MM.1S (cell line): ENCODE data around the gene C8G.

Source experiments
- DNase-seq: peaks from one replicate; pipeline ENCODE4 v3.0.0-alpha.2; 2015
- H2AFZ ChIP-seq: fragments of 300-600 bp; sonication (generic); 2 replicates; pipeline ENCODE4 v1.6.0; 2016; ENCODE audit warnings: antibody characterized with exemption, low read length
- H3F3A ChIP-seq: fragments of 300-600 bp; sonication (generic); 2 replicates; pipeline ENCODE4 v1.6.1; 2016; ENCODE audit warnings: mild to moderate bottlenecking, antibody characterized with exemption, low read length, moderate library complexity, mixed read lengths; ENCODE audit not compliant: insufficient read depth
- H3K27ac ChIP-seq: fragments of 300-600 bp; sonication (generic); 2 replicates; pipeline ENCODE4 v1.5.1; 2016; ENCODE audit warnings: mild to moderate bottlenecking, low read length
- H3K27me3 ChIP-seq: fragments of 300-600 bp; sonication (generic); replicated peaks from 2 replicates; pipeline ENCODE4 v1.6.0; 2016; ENCODE audit warnings: low read length; ENCODE audit not compliant: insufficient read depth
- H3K36me3 ChIP-seq: fragments of 300-600 bp; sonication (generic); replicated peaks from 2 replicates; pipeline ENCODE4 v1.6.1; 2016; ENCODE audit warnings: mild to moderate bottlenecking, low read length, mixed read lengths; ENCODE audit not compliant: insufficient read depth
- H3K4me1 ChIP-seq: fragments of 300-600 bp; sonication (generic); 2 replicates; pipeline ENCODE4 v1.6.1; 2016; ENCODE audit warnings: low read length, mixed read lengths
- H3K4me2 ChIP-seq: fragments of 300-600 bp; sonication (generic); 2 replicates; pipeline ENCODE4 v1.6.0; 2016; ENCODE audit warnings: low read depth, low read length
- H3K4me3 ChIP-seq: fragments of 300-600 bp; sonication (generic); 2 replicates; pipeline ENCODE4 v1.5.1; 2016; ENCODE audit warnings: low read length, mixed read lengths
- H3K79me2 ChIP-seq: fragments of 300-600 bp; sonication (generic); 2 replicates; pipeline ENCODE4 v1.6.1; 2016; ENCODE audit warnings: mixed run types, low read length, mixed read lengths
- H3K9ac ChIP-seq: fragments of 300-600 bp; sonication (generic); 2 replicates; pipeline ENCODE4 v1.6.1; 2016; ENCODE audit warnings: low read length, mixed read lengths
- H3K9me2 ChIP-seq: fragments of 300-600 bp; sonication (generic); replicated peaks from 2 replicates; pipeline ENCODE4 v1.6.1; 2016; ENCODE audit warnings: mild to moderate bottlenecking, low read length, mixed read lengths; ENCODE audit not compliant: insufficient read depth
- H3K9me3 ChIP-seq: fragments of 300-600 bp; sonication (generic); replicated peaks from 2 replicates; pipeline ENCODE4 v1.6.1; 2016; ENCODE audit warnings: mild to moderate bottlenecking, low read length, mixed read lengths; ENCODE audit not compliant: insufficient read depth
- H4K20me1 ChIP-seq: fragments of 300-600 bp; sonication (generic); 2 replicates; pipeline ENCODE4 v1.6.1; 2016; ENCODE audit warnings: mild to moderate bottlenecking, low read length, moderate library complexity, mixed read lengths; ENCODE audit not compliant: insufficient read depth
- CTCF ChIP-seq: fragments of 300-600 bp; sonication (generic); IDR thresholded peaks from 2 replicates; pipeline ENCODE4 v1.5.1; 2016; ENCODE audit warnings: antibody characterized with exemption, low read length, mixed read lengths
- EZH2 ChIP-seq: fragments of 300-600 bp; sonication (generic); optimal IDR thresholded peaks from 2 replicates; pipeline ENCODE3; 2017; ENCODE audit warnings: low read depth, mild to moderate bottlenecking, antibody characterized with exemption, low read length, mixed read lengths
- EZH2phosphoT487 ChIP-seq: fragments of 300-600 bp; sonication (generic); IDR thresholded peaks from 2 replicates; pipeline ENCODE4 v1.6.1; 2018; ENCODE audit warnings: antibody characterized with exemption, low read length

C8G gene

DNA sequence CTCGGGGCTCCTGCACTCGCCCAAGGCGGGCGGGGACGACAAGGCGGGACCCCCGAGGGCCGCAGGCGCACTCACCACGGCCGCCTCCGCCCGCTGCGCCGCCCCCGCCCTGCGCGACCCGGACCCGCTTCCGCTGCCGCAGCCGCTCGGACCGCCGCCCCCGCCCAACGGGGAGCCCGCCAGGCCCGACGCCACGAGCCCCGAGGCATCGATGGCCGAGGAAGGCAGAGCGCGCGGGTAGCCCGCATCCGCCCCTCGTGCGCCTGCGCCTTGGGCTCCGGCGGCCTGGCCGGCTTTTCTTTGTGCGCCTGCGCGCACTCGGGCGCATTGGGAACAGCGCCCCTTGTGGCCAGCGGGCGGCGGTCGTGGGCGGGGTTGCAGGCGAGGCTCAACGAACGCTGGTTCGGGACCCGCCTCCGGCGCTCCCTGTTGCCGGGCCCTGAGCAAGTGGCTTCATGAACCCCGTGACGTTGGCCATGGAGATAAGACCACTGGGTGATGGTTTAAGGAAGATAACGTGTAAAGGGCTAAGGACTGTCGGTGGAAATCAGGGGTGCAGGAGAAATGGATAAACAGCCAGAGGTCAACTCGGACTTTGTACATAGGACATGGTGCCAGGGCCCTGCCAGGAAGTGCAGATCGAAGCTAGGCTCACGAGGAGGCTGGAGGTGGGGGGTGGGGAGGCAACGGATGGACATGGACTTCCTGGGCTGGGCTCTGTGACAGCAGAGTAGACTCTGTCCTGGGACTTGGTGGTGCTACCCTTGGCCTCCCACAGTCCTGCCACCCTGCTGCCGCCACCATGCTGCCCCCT is at the start of gene C8G, which contains the start of gene FBXW5:
Gene C8G (plus strand): TSS at position 725 of the 814 bp plus-strand sequence. CDS start 78 bp downstream, at position 803.
Gene FBXW5 (minus strand): TSS at position 220 of the 814 bp plus-strand sequence. CDS start 655 bp downstream, outside the sequence.
- H3K4me2 ChIP-seq, result peak within 1 kb of the TSS; percentile 91
- H3K79me2 ChIP-seq, result peaks cover 29% of the 10 kb centered on the region
- H4K20me1 ChIP-seq, result no peaks in the 10 kb centered on the region
- H3K9me3 ChIP-seq, result no peaks in the 10 kb centered on the region
- H3K27me3 ChIP-seq, result no peaks in the 10 kb centered on the region
- peaks cover 3% of the 10 kb centered on the region; the same call in 1 of the 2 replicates for H3K4me1 ChIP-seq
- peak within 1 kb of the TSS; percentile 42; the same call in 1 of the 2 replicates for H2AFZ ChIP-seq
- DNase-seq, result peak; percentile 97
- H3K4me3 ChIP-seq, result peak within 1 kb of the TSS; percentile 93
- H3K9me2 ChIP-seq, result no peaks in the 10 kb centered on the region
- H3K27ac ChIP-seq, result peak within 1 kb of the TSS; percentile 44; the same call in 1 of the 2 replicates
- H3F3A ChIP-seq, result no peaks in the 10 kb centered on the region
- peaks cover 17% of the 10 kb centered on the region for H3K36me3 ChIP-seq
- peak within 1 kb of the TSS; percentile 84 for H3K9ac ChIP-seq
- TF ChIP-seq CTCF (peak; percentile 90), EZH2phosphoT487 (no peak)

DNA sequence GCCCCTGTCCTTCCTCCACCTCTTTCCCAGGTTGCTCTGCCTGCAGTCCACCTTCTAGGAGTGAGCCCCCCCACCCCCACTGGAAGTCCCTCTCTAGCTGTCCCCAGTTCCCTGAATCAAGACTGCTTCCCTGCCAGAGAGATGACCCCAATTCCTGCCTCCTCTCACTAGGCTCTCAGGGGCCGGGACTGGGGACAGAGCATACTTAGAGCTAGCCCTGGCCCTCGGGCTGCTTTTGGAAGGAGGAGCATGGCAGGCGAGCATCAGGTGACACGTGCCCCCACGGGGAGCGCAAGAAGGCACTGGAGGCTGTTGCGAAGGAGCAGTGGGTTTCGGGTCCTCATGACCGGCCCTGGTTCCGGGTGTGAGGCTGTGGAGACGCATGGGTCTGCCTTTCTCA is 49.0 kb upstream of the C8G start:
- DNase-seq, result no peak
- Histone ChIP-seq H2AFZ (no peak overlapping the region), H3K9ac (no peak overlapping the region), H3K4me3 (no peak overlapping the region), H3K4me2 (no peak overlapping the region), H3K27me3 (no peaks in the 10 kb centered on the region), H3K27ac (no peak overlapping the region), H4K20me1 (peaks cover 4% of the 10 kb centered on the region), H3K4me1 (peaks cover 42% of the 10 kb centered on the region), H3K36me3 (no peaks in the 10 kb centered on the region; the same call in 1 of the 2 replicates), H3K9me2 (no peaks in the 10 kb centered on the region), H3K79me2 (peaks cover 89% of the 10 kb centered on the region), H3K9me3 (no peaks in the 10 kb centered on the region), H3F3A (peaks cover 36% of the 10 kb centered on the region)
- TF ChIP-seq EZH2 (no peak), CTCF (no peak), EZH2phosphoT487 (no peak)

DNA sequence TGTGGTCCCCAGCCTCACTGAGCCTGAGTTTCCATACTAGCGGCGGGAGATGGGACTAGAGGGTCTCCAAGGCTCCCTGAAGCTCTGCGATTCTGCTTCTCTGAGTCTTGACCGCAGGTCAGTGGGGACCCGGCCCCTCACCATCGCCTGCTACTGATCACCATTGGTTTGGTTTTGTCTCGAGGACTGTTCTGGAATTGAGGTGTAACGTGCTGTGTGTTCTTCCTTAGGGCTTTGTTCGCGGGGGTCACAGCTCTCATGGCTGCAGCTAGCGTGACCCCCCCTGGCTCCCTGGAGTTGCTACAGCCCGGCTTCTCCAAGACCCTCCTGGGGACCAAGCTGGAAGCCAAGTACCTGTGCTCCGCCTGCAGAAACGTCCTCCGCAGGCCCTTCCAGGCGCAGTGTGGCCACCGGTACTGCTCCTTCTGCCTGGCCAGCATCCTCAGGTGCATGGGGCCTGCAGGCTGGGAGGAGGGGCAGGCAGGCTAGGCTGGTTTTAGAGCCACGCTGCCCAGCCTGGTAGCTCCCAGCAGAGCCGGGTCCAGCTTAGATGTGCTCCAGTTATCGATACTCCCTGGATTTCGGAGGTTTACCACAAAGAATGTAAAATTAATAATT is 46.5 kb upstream of the C8G start:
- Histone ChIP-seq H3K4me2 (peak overlapping the region; percentile 70), H3K4me1 (peaks cover 65% of the 10 kb centered on the region), H3K36me3 (no peaks in the 10 kb centered on the region; the same call in 1 of the 2 replicates), H3K9me2 (no peaks in the 10 kb centered on the region), H4K20me1 (no peaks in the 10 kb centered on the region), H3K4me3 (peak overlapping the region; percentile 39), H3K9me3 (no peaks in the 10 kb centered on the region), H3F3A (peaks cover 58% of the 10 kb centered on the region), H2AFZ (no peak overlapping the region), H3K27me3 (no peaks in the 10 kb centered on the region), H3K27ac (peak overlapping the region; percentile 99; the same call in 1 of the 2 replicates), H3K79me2 (peaks cover 77% of the 10 kb centered on the region), H3K9ac (peak overlapping the region; percentile 27; the same call in 1 of the 2 replicates)
- no peak for DNase-seq
- TF ChIP-seq EZH2phosphoT487 (no peak), EZH2 (no peak), CTCF (no peak)
